Lung microvascular endothelial cell (primary cell): ENCODE data around the gene MAP4. TPM values are rescaled to one million over a fixed set of nuclear protein-coding genes. Genes with fewer than 3 reads are reported as not detected.
A peak's percentile ranks its signal among the peaks of the same experiment; 100 is the strongest.
"Not testable (repeated sequence)": the region's sequence is repeated elsewhere in the genome, so short reads cannot be mapped to it uniquely, and the experiment has no call there.

Source experiments
- DNase-seq, 2 donors: peaks; one replicate each; pipeline versions ENCODE4 v3.0.0 to v3.0.0-alpha.2; 2010; ENCODE audit warnings: low read depth in 2 of 2
- total RNA-seq: library from RNA; depleted of rRNA; stranded (reverse); fragments of >200 nt; gene quantifications from 2 replicates; pipeline ENCODE4 v1.2.1, GENCODE V29; 2014

Gene MAP4
- total RNA-seq, 1 donor from 2014 or later, result 36.7 TPM

DNA sequence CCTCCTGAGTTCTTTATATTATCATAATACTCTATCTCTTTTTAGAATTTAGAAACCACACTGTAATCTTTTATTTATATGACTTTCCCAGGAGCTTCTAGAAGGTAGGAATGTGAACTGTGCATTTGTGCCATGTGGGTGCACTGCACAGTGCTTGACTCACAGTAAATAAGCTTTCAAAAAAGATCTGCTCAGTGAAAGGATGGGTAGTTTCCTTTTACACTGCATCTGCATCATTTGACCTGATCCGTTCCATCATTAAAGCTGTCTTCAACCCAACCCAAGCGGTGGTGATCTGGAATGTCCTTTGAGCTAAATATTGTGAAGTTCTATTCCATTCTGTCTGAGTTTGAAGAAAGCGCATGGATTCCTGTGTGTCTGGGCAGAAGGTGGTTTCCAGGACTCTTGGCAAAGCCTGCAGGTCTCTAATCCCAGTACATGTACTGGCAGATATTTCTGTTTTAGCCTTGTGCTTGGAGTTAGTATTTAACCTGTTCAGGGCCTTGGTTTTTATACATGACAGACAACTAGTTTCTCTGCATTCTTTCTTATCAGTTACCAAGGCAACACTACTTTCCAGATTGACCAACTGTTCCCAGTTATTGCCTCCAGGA lies 116.6 kb downstream of the MAP4 start:
- DNase-seq, result no peak

DNA sequence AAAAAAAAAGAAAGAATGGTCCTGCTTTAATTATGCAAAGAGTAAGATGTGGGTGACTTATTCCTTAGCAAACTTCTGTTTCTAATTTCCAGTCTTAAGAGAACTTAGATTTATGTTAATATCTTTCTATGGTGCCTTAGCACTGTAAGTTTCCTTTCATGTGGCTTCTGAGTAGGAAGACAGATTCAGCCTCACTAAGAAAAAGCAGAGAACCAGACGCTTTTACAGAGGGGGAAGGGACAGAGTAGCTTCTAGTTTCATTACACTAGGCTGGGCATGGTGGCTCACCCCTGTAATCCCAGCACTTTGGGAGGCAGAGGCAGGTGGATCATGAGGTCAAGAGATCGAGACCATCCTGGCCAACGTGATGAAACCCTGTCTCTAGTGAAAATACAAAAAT lies 118.3 kb downstream of the MAP4 start:
- DNase-seq, result no peak

DNA sequence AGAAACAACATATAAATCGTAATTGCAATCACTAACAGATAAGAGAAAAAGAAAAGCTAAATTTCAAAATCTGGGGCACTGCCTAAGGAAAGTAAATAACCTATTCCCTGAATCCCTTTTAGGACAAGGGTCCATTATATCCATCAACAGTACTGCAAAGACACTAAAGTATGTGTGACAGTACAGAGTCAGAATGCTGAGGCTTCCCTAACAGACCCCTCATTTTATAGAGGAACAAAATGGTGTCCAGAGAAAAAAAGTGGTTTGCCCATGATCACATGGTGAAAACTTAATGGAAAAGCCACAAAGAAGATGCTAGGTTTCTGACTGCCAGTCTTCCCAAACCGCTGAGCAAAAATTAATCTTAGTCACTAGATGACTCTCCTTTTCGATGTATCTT lies 119.5 kb downstream of the MAP4 start:
- no peak for DNase-seq

DNA sequence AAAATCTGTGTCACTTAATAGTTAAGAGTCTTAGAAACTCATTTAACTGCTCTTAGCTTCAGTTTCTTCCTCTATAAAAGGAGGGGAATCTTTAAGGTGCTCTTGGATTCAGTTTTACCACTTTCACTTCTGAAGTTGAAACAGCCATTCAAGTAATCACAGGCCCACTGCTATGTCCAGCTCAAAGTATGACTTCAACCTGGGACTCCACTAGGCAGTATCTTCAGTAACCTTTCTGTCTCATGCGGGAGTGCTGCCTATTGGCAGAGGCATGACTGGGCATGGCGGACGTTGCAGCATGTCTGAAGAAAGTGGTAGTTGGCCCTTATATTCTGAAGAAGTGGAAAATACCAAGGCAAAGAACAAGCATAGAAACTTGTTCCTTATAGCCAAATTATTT lies 121.0 kb downstream of the MAP4 start:
- DNase-seq, result no peak

DNA sequence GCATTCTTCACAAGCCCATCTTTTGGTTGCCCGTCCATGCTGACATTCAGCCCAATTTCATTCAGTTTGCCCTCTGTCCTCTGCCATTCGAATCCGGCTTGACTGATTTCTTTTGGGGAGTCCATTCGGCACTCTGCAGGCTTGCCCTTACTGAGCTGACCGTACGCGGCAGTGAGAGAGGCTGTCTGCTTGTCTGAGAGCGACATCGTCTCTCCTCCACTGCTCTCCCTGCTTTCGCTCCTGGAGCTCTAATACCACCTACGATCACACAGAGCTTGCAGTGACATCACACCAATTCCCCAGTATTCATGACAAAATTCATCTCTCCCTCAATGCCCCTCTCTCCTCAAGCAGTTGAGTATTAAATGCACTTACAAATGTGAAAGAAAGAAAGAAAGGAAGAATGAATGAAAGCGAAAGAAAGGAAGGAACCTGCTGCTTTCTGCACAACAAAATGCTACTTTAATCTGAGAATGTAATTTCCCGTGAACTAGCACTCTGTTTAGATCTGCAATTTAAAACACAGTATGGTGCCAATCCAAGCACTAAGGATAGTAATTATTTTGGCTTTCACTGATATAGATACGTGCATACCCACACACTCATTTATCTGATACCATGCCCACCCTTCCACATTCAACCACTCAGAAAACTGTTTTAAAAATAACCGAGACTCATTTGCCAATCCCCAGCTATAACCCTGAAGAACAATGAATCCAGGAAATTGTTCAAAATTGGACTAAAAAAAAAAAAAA lies 123.8 kb downstream of the MAP4 start:
- DNase-seq, result no peak

DNA sequence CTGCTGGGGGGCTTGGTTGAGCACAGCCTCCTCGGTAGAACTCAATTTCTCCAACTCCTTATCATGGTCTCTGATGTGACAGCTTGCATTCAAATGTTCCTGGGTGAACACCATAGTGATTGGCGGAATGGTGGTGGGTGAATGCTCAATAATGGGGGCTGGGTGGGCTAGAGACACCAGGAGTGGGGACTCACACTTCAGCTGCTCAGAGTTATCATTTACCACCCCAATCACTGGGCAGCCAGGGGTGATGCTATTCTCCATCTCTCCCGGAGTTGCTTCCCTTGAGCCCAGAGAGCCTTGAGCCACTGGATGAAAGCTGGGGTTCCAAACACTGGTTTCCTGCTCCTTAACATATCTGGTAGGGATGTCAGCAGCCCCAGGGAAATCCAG lies 124.6 kb downstream of the MAP4 start:
- DNase-seq, result no peak

DNA sequence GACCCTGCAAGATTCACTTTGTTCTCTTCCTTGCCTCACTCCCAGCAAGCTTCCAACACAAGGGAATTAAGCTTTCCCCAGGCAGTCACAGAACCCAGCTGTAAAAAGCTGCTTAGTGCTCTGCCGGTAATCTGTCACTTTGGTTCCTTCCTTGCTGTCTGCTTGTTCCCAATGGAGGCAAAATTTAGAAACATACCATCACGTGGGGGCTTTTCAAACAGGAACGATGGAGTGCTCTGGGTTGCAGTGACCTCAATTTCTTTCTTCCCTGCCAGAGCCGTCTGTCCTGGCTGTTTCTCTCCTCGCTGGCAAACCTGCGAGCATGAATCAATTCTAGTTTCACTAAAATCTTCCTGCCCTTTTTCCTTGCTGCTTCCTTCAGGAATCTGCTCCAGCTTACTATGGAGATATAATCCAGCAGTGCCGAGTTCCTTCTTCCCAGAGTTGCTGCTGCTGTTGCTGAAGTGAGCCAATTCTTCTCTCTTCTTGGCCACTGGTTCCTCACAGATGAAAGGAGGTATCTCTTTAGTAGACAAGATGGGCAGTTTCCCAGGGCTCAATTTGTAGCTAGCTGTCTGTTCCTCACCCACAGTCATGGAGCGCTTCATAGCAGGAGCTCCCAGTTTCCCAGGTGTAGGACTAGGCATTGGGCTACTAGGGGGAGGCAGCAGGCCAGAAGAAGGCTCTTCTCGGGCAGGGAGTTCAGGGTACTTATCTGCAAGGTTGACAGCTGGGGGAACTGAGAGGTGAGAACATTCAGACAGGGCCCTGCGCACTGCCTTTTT lies 125.2 kb downstream of the MAP4 start:
- no peak for DNase-seq

DNA sequence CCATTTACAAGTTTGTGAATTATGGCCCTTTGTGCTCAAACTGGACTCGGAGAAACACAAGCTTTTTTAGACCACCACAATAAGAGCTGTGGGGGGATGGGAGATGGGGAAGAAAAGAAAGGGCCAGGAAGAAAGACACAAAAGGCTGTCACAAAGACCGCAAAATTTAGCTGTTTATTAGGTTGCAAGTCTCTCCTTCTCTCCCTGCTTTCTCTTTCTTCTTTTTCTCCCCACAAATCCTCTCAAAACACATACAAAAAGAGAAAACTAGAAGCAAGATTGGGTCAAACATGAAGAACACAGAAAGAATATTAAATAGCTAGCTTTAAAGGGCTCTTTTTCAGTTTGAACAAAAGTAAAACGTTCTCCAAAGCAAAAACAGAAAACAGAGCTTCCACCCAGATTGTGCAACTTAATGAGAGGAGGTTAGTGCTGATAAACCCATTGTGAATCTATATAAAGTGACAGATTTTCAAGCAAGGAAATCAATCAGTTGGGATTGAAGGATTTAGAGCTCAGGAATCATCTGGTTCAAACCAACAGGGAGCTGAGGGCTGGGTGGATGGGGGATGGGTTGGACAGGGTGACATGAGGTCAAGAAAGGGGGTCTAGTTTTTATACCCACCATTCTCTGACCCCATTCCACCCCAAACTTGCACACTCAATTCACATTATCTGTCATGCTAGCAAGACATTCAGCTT lies 125.9 kb downstream of the MAP4 start:
- DNase-seq, result no peak

DNA sequence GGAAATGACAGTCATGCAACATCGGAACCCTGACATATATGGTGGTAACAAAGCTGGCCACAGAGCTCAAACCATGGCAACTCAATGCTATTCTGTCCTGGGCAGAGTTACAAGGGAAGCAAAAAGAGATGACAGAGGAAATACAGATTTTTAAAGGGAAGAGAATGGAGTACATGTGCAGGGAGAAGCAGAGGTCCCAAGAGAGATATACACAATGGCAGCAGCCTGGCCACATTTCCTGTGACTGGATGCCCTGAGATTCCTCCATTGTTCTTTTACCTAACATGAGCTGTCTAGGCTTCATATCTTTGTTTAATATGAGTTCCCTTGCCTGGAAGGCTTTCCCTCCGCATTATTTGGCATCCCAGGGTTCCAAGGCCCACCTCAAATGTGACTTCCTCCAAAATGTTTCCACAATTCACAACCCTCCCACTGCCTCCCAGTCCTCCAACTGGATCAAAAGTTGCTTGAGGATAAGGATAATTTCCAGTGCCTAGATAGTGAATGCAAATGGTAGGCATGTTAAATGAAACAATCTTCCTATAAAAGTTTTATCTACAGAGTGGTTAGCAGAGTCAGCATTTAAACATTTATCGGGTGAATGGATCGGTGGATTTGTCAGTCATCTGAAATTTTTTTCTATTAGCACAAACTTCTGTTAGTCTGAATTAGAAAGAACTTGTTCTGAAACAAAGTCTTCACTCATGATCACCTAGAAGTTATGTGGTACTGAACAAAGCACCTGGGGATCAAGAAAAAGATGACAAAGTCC lies 127.0 kb downstream of the MAP4 start:
- DNase-seq, result peak; percentile 21 to 47

DNA sequence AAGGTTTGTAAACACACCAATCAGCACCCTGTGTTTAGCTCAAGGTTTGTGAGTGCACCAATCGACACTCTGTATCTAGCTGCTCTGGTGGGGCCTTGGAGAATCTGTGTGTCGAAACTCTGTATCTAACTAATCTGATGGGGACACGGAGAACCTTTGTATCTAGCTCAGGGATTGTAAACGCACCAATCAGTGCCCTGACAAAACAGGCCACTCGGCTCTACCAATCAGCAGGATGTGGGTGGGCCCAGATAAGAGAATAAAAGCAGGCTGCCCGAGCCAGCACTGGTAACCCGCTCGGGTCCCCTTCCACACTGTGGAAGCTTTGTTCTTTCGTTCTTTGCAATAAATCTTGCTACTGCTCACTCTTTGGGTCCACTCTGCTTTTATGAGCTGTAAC lies 128.2 kb downstream of the MAP4 start:
- not testable (repeated sequence) for DNase-seq

DNA sequence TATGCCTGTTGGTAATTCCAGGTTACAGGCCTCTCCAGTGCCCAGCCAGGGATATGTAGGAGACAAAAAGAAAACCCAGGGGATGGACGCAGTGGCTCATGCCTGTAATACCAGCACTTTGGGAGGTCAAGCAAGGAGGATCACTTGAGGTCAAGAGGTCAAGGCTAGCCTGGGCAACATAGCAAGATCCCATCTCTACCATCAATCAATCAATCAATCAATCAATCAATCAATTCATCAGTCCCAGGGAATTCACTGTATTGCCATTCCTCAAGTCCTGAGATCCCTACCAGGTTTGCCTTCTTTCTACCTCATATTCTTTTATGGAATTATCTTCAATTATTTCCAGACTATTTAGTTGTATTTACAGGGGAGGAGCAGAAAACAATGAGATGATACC lies 131.0 kb downstream of the MAP4 start:
- DNase-seq, result no peak

DNA sequence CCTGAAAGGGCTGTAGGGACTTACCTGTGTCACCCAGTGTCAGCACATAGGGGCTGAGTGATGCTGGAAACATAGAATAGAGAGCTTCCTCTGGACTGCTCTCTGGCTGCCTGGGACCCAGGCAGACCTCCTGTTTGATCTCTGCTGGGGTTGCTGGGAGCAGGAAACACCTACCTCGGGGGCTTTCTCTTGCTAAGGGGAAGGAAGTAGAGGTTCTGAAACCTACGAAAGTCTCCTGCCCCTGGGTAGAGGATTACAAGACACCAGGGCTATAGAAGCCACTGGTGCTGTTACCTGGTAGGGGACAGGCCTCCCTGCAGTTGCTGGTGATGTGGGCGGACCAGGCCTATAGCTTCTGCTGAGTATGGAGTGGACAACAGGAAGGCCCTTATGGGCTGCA lies 131.6 kb downstream of the MAP4 start:
- DNase-seq, result no peak

DNA sequence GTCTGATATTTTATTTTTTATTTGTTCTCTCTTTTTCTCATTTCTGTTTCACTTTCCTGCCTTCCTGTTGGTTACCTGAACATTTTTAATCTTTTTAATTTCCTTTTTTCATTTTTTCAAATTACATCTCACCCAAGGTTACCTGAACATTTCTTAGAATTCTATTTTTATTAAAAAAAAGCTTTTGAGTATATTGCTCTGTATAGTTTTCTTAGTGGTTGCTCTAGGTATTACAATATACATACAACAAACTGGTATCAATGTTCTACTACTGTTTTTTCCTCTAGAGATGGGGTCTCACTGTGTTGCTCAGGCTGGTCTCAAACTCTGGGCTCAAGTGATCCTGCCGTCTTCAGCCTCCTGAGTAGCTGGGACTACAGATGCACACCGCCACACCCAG lies 133.9 kb downstream of the MAP4 start:
- no peak for DNase-seq

DNA sequence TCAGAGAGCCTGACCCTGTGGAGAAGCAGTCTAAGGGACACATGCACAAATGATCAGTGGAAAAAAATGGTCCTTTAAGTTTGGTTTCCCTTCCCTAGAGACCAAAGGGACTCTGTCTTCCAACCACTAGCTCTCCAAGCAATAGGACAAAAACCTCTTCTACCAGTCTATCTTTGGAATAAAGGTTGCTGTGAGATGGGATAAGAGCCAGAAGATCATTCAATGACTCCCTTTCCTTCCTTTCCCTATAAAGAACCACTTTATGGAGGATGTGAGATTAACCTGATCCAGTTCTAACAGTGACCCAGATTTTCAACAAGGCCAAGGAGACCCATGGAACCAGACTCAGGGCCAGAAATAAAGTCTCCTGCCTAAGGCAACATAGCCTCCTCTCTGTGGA lies 138.5 kb downstream of the MAP4 start:
- DNase-seq, result peak in 1 of 2 donors; percentile 58

DNA sequence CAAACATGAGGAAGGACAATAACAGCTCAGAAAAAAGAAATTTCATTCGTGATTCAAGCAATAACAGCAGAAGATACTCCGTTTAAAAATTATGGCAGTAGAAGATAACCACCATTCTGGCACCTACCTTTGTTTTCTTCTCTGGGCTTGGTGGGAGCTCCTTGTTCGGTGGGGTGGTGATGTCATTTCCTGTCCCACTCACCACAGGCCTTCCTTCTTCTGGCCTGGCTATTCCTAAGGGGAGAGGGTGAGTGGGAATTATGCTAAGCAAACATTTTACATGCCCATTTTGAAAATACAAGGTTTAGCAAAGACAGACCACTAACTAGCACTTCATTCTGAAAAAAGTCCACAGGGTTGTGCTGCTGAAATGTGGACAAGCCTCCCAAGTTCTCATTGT lies 138.9 kb downstream of the MAP4 start:
- DNase-seq, result peak in 1 of 2 donors; percentile 68

DNA sequence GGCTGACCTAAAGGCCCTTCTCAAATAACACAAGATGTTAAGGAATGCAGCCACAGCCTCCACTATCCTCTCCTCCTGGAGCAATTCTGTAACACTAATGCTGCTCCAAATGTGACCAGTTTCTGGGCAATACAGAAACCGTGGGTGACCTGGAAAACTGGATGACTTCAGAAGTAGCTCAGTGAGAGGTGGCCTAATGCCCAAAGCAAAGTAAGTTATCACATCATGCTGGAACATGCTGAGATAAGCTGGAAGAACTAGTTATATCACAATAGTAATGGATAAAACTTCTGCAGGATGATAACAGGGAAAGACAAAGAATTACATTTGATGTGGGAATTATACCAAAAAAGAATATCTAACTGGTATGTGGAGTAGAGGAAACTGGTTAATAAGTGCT lies 141.3 kb downstream of the MAP4 start:
- DNase-seq, result no peak

DNA sequence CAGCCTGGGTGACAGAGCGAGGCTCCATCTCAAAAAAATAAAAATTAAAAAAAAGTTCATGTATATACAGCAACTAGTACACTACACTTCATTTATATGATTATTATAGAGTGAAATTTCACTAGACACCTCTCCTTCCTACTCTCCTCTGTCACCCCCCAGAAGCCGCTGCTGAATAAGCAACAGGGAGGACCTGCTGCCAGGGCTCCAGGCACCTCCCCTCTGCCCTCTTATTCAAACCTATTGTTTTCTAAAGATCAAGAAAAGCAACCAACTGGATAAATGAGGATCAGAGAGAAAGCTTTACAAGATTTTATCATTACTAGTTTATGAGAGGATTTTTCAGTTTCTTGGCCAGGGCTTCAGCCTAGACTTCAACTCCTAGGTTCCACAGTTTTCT lies 141.8 kb downstream of the MAP4 start:
- no peak for DNase-seq

DNA sequence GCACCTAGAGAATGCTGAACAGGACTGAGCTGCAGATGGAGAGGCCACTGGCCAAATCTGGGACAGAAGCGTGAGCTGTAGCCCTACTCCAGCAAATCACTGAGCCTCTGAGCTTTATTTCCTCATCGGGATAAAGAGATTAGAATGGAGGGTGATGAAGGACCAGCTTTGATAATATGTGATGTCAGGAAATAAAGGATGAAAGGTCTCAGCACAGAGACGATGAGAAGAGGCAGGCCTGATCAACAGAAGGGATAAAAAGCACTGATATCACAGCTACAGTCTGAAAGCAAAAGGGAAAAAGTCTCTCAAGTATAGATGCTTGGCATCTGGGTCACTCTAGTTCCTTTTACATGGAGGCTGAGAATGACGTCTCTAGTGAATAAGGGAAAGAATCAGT lies 143.3 kb downstream of the MAP4 start:
- DNase-seq, result no peak

DNA sequence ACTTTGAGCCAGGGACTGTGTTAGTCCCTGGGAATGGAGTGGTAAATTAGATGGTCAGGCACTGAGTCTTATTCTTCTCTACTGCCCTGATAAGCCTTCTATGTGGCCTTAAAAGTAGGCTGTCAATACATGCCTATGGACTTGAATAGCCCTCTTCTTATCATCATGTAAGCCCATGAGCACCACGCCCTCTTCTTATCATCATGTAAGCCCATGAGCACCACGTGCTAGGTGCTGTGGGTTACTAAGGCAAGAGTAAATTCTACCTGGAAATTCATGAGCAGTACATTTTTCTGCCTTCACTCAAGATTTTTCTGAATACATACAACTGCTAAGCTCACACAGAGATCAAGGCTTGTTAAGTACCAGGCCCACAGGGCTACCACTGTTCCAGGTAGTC lies 144.8 kb downstream of the MAP4 start:
- DNase-seq, result no peak

DNA sequence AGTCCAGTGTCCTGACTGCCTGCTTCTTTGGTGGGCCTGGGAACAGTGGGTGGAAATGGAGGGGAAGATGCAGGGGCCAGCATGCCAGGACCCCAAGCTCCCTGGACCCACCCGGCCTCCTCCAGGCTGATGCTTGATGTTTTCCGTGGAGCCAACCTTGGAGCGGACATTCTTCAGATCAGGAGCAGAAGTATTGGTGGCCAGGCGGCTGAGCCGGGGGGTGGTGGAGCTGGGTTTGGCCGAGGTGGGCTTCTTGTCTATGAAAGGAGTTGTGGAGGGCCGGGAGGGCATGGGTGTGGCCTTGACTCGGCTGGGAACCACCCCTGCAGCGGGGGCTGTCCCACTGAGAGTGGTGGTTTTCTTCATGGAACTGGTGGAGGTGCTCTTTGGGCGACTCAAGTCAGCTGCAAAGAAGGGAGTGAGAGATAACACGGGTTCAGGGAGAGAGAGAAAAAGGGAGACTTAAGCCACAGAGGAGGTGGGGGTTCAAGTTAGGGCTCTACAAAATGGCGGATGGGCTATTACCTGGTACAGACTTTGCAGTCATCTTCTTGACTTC lies 145.4 kb downstream of the MAP4 start:
- no peak for DNase-seq

DNA sequence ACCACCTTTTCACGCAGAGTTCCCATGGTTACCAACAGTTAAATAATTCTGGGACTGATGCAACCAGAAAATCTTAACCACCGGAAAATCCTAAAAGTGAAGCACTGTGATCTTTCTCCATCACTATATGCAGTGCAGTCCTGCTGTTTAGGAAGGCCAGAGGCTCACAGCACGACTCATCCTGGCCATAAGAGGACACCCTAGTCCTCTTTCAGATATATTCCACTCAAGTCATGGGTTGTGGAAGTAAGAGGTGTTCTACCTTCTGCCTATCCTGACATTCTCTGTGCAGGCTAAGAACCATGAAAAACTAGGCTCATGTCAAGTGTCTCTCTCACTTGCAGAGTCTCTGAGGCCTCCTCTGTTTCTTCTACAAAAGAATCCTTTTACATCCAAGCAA lies 146.1 kb downstream of the MAP4 start:
- DNase-seq, result no peak
